Prostate gland (tissue), 2 donors: ENCODE measurements around the gene SLC13A5. TPM values are rescaled to one million over a fixed set of nuclear protein-coding genes. Genes with fewer than 3 reads are reported as not detected.
"Not testable (repeated sequence)": the region's sequence is repeated elsewhere in the genome, so short reads cannot be mapped to it uniquely, and the experiment has no call there.

Source experiments
- DNase-seq: peaks from one replicate; pipeline ENCODE4 v3.0.0-alpha.2; 2019; ENCODE audit warnings: low spot score
- H3K27ac ChIP-seq, 2 donors: fragments of 200-600 bp; sonication (generic); 2 replicates each; pipeline ENCODE4 v1.5.1; 2017 to 2019
- H3K27me3 ChIP-seq: fragments of 200-600 bp; sonication (generic); replicated peaks from 2 replicates; pipeline ENCODE4 v1.5.1; 2019; ENCODE audit not compliant: insufficient read depth
- H3K36me3 ChIP-seq, 2 donors: fragments of 200-600 bp; sonication (generic); 1 replicate in 1 of 2; 2 replicates in 1 of 2; pipeline versions ENCODE4 v1.5.1 to v1.8.1; 2017 to 2019
- H3K4me1 ChIP-seq: fragments of 200-600 bp; sonication (generic); replicated peaks from 2 replicates; pipeline ENCODE4 v1.5.1; 2019
- H3K4me3 ChIP-seq, 2 donors: fragments of 200-600 bp; sonication (generic); 2 replicates each; pipeline ENCODE4 v1.5.1; 2017 to 2019
- H3K9me3 ChIP-seq: fragments of 200-600 bp; sonication (generic); 2 replicates; pipeline ENCODE4 v1.5.1; 2017
- POLR2A ChIP-seq: fragments of 450-650 bp; IDR thresholded peaks from one replicate; pipeline ENCODE4 v1.6.1; 2016; ENCODE audit warnings: antibody characterized with exemption, mild to moderate bottlenecking
- POLR2AphosphoS5 ChIP-seq: sonication (generic); formaldehyde crosslinking; IDR thresholded peaks from one replicate; pipeline ENCODE4 v1.6.1; 2017; ENCODE audit warnings: antibody characterized with exemption
- WGBS: methylation state at CpG from one replicate; pipeline ENCODE4 v1.1.5; 2018; 5-methylcytosine and 5-hydroxymethylcytosine counted together
- intact Hi-C: fragments of 100-400 bp; cut with DNase I; formaldehyde crosslinking; loops from one replicate; pipeline ENCODE4 v1.14.2; 2022
- total RNA-seq, 2 donors: library from RNA; depleted of rRNA; stranded (reverse); fragments of >200 nt; gene quantifications; one replicate each; pipeline ENCODE4 v1.1.0, GENCODE V29; 2016
- TF ChIP-seq, protein P1 (sequence below), 4 experiments: fragments of 200-600 bp in 2 of 4; fragments of 450-650 bp in 2 of 4; sonication (generic) in 2 of 4; IDR thresholded peaks; 1 replicate in 3 of 4; 2 replicates in 1 of 4; pipeline ENCODE4 v1.5.1; 2016 to 2019; ENCODE audit warnings: antibody characterized with exemption in 4 of 4, mild to moderate bottlenecking in 2 of 4, moderate library complexity in 2 of 4

The SLC13A5 gene
- total RNA-seq, 2 donors from 2014 or later: 1.1 to 1.6 TPM

DNA sequence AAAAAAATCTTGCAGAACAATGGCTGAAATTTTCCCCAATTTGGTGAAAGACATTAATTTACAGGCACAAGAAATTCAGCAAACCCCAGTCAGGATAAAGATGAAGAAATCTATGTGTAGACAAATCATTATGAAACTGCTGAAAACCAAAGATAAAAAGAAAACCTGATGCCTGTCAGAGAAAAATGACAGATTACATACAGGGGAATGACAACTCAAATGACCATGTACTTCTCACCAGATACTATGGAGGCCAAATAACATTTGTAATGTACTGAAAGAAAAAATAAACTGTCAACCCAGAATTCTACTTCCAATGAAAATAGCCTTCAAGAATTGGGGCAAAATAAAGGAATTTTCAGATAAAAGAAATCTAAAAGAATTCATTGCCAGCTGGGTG, 35.4 kb upstream of the SLC13A5 start:
- no peaks in the 10 kb centered on the region for H3K36me3 ChIP-seq
- no peak overlapping the region for H3K27ac ChIP-seq
- no peaks in the 10 kb centered on the region for H3K9me3 ChIP-seq
- TF ChIP-seq, protein P1, sequence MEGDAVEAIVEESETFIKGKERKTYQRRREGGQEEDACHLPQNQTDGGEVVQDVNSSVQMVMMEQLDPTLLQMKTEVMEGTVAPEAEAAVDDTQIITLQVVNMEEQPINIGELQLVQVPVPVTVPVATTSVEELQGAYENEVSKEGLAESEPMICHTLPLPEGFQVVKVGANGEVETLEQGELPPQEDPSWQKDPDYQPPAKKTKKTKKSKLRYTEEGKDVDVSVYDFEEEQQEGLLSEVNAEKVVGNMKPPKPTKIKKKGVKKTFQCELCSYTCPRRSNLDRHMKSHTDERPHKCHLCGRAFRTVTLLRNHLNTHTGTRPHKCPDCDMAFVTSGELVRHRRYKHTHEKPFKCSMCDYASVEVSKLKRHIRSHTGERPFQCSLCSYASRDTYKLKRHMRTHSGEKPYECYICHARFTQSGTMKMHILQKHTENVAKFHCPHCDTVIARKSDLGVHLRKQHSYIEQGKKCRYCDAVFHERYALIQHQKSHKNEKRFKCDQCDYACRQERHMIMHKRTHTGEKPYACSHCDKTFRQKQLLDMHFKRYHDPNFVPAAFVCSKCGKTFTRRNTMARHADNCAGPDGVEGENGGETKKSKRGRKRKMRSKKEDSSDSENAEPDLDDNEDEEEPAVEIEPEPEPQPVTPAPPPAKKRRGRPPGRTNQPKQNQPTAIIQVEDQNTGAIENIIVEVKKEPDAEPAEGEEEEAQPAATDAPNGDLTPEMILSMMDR (IDR thresholded peaks at IDR 0.05): no peak
- TF ChIP-seq POLR2AphosphoS5: no peak
- no peak for TF ChIP-seq POLR2A
- no peak for DNase-seq
- H3K27me3 ChIP-seq: no peaks in the 10 kb centered on the region
- no peaks in the 10 kb centered on the region for H3K4me1 ChIP-seq
- no peak overlapping the region for H3K4me3 ChIP-seq
- intact Hi-C loops: no loop called here

DNA sequence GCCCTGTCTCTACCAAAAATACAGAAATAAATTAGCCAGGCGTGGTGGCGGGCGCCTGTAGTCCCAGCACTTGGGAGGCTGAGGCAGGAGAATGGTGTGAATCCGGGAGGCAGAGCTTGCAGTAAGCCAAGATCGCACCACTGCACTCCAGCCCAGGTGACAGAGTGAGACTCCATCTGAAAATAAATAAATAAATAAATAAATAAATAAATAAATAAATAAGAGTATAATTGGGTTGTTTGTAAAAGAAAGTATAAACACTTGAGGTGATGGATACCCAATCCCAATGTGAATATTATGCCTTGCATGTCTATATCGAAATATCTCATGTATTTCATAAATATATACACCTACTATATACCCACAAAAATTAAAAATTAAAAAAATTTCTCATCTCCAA, 33.5 kb upstream of the SLC13A5 start:
- H3K4me1 ChIP-seq, H3K27me3 ChIP-seq, H3K9me3 ChIP-seq, H3K4me3 ChIP-seq, intact Hi-C loops, H3K27ac ChIP-seq, H3K36me3 ChIP-seq, DNase-seq: not testable (repeated sequence)
- over 99% methylated on average over 6 of the region's 6 CpGs for WGBS

DNA sequence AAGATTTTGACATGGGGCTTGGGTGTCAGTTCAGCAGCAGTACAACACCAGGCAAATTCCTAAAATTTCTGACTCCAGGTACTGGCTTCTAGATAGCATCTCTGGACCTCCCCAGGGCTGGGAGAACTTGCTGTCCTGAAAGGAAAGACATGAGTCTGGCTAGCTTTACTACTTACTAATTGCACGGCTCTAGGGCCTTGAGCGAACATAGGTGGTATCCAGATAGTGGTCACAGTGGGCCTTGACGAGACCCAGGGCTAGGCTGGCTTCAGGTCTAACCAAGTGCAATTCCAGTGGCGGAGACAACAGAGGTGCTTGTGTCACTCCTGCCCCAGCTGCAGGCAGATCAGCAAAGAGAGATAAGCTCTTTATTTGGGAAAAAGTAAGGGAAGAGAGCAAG, 16.4 kb upstream of the SLC13A5 start:
- no peak overlapping the region for H3K27ac ChIP-seq
- H3K36me3 ChIP-seq: no peaks in the 10 kb centered on the region
- DNase-seq: no peak
- no peaks in the 10 kb centered on the region for H3K27me3 ChIP-seq
- no peaks in the 10 kb centered on the region for H3K4me1 ChIP-seq
- H3K9me3 ChIP-seq: no peaks in the 10 kb centered on the region
- H3K4me3 ChIP-seq: no peak overlapping the region
- 58% methylated on average over 4 of the region's 4 CpGs for WGBS
- intact Hi-C loops: loop anchor here (10.0 kb wide), 1 partner anchor 125 kb away; no protein-coding TSS in a partner anchor
- no peak for TF ChIP-seq POLR2A
- TF ChIP-seq, protein P1 (IDR thresholded peaks at IDR 0.05): no peak
- no peak for TF ChIP-seq POLR2AphosphoS5

DNA sequence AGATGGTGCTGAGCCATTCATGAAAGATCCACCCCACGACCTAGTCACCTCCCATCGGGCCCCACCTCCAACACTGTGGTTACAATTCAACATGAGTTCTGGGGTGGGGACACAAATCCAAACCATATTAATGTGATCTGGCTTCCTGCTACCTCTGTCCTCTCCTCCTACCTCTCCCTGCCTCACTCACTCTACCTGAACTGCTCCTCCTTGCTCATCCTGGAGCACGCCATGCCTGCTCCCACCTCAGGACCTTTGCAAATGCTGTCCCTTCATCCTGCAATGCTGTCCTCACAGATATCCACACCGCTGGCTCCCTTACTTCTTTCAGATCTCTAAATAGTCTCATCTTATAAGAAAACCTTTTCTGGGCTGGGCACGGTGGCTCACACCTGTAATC, 10.8 kb upstream of the SLC13A5 start:
- H3K27ac ChIP-seq: no peak overlapping the region
- intact Hi-C loops: loop anchor here (10.0 kb wide), 1 partner anchor 131 kb away; no protein-coding TSS in a partner anchor
- WGBS: 91% methylated on average over 5 of the region's 5 CpGs

DNA sequence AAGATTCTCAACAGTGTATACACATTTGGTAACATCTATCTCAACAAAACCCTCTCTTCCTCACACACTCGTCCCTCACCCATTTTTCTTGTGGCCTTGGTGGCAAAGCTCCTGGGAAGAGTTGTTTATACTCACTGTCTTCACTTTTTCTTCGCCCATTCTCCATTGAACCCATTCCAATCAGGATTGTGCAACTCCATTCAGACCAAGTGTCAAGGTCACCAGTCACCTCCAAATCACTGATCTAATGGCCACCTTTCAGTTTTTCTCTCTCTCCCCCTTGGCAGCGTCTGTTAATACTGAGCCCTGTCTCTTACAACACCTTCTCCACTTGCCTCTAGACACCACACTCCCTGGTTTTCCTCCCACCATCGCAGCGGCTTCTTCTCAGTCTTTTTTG, 8.6 kb upstream of the SLC13A5 start:
- DNase-seq: no peak
- Histone ChIP-seq H3K36me3 (no peaks in the 10 kb centered on the region), H3K27me3 (no peaks in the 10 kb centered on the region), H3K4me3 (no peak overlapping the region), H3K4me1 (no peaks in the 10 kb centered on the region), H3K27ac (no peak overlapping the region), H3K9me3 (no peaks in the 10 kb centered on the region)
- intact Hi-C loops: loop anchor here (10.0 kb wide), 1 partner anchor 133 kb away; no protein-coding TSS in a partner anchor
- WGBS: 82% methylated on average over 5 of the region's 5 CpGs
- TF ChIP-seq POLR2AphosphoS5: no peak
- TF ChIP-seq, protein P1 (IDR thresholded peaks at IDR 0.05): no peak
- TF ChIP-seq POLR2A: no peak

More for the DNA sequence above, 10.8 kb upstream of the SLC13A5 start:
- Histone ChIP-seq H3K36me3 (no peaks in the 10 kb centered on the region), H3K4me1 (no peaks in the 10 kb centered on the region), H3K27me3 (no peaks in the 10 kb centered on the region), H3K4me3 (no peak overlapping the region), H3K9me3 (no peaks in the 10 kb centered on the region)
- TF ChIP-seq, protein P1 (IDR thresholded peaks at IDR 0.05): no peak
- TF ChIP-seq POLR2A (no peak), POLR2AphosphoS5 (no peak)
- no peak for DNase-seq
